ENCODE data around the gene CAMSAP1.

GRCh38 chr9:135809166-135809565 is 98.2 kb downstream of the CAMSAP1 start:
- TF ChIP-seq CTCF (IDR thresholded peaks at IDR 0.05) (no peak), POLR2A (IDR thresholded peaks at IDR 0.05) (no peak)
